HEK293 (cell line): ENCODE results near the gene ABR.
A peak's percentile ranks its signal among the peaks of the same experiment; 100 is the strongest.

Experiments
- CTCF ChIA-PET: fragments of 350-600 bp; formaldehyde crosslinking; extraction: SDS; loops from one replicate; lab custom pipeline; 2021; ENCODE audit warnings: antibody characterized with exemption; lab: Yijun Ruan, JAX
- POLR2A ChIA-PET: fragments of 300-600 bp; formaldehyde crosslinking; extraction: SDS; loops from one replicate; lab custom pipeline; 2020; ENCODE audit warnings: antibody characterized with exemption, inconsistent platforms; lab: Yijun Ruan, JAX
- H3K27ac ChIP-seq: fragments of 200-500 bp; sonication (Bioruptor generic); 2 replicates; pipeline ENCODE4 v1.5.1; 2014; ENCODE audit warnings: low read depth, low read length, control low read depth, inconsistent platforms; ENCODE audit errors: extremely low read depth
- H3K36me3 ChIP-seq, 2 experiments: fragments of 200-500 bp in 1 of 2; sonication (Bioruptor generic) in 1 of 2; 1 replicate in 1 of 2; 2 replicates in 1 of 2; pipeline ENCODE4 v1.5.1; 2014 to 2017; ENCODE audit warnings: inconsistent platforms in 2 of 2, low read length in 2 of 2; ENCODE audit not compliant: control insufficient read depth in 2 of 2, insufficient read depth in 1 of 2
- H3K4me1 ChIP-seq: fragments of 200-500 bp; sonication (Bioruptor generic); 2 replicates; pipeline ENCODE4 v1.5.1; 2014; ENCODE audit warnings: mild to moderate bottlenecking, low read length, inconsistent platforms; ENCODE audit not compliant: control insufficient read depth, insufficient read depth
- H3K4me3 ChIP-seq: 2 replicates; pipeline ENCODE4 v1.5.1; 2011; ENCODE audit warnings: low read depth, mild to moderate bottlenecking, control low read depth, low read length, moderate library complexity
- H3K9me3 ChIP-seq: fragments of 200-500 bp; sonication (Bioruptor generic); 2 replicates; pipeline ENCODE4 v1.5.1; 2014; ENCODE audit warnings: low read depth, low read length, inconsistent platforms; ENCODE audit not compliant: control insufficient read depth, insufficient read depth
- KLF9 ChIP-seq: fragments of 450-650 bp; formaldehyde crosslinking; IDR thresholded peaks from 2 replicates; pipeline ENCODE4 v1.5.1; 2016; ENCODE audit warnings: missing biosample characterization, missing genetic modification characterization, low read depth
- SCRT2 ChIP-seq: fragments of 450-650 bp; formaldehyde crosslinking; IDR thresholded peaks from 2 replicates; pipeline ENCODE4 v1.5.1; 2016; ENCODE audit warnings: missing biosample characterization, missing genetic modification characterization
- SP2 ChIP-seq: fragments of 450-650 bp; formaldehyde crosslinking; IDR thresholded peaks from 2 replicates; pipeline ENCODE4 v1.5.1; 2016; ENCODE audit warnings: missing biosample characterization, missing genetic modification characterization
- ZBTB21 ChIP-seq: fragments of 450-650 bp; formaldehyde crosslinking; IDR thresholded peaks from 2 replicates; pipeline ENCODE4 v1.5.1; 2017; ENCODE audit warnings: missing biosample characterization, missing genetic modification characterization
- ZIC2 ChIP-seq: fragments of 450-650 bp; formaldehyde crosslinking; IDR thresholded peaks from 2 replicates; pipeline ENCODE4 v1.5.1; 2016; ENCODE audit warnings: missing biosample characterization, missing genetic modification characterization
- ZNF148 ChIP-seq: fragments of 450-650 bp; formaldehyde crosslinking; IDR thresholded peaks from 2 replicates; pipeline ENCODE4 v1.5.0; 2017; ENCODE audit warnings: missing biosample characterization, missing genetic modification characterization, borderline replicate concordance
- ZNF19 ChIP-seq: fragments of 450-650 bp; formaldehyde crosslinking; IDR thresholded peaks from 2 replicates; pipeline ENCODE4; 2016; ENCODE audit warnings: missing biosample characterization, missing genetic modification characterization, low read depth
- ZNF2 ChIP-seq: fragments of 450-650 bp; formaldehyde crosslinking; IDR thresholded peaks from 2 replicates; pipeline ENCODE4 v1.5.1; 2016; ENCODE audit warnings: missing biosample characterization, missing genetic modification characterization
- ZNF23 ChIP-seq: fragments of 450-650 bp; formaldehyde crosslinking; IDR thresholded peaks from 2 replicates; pipeline ENCODE4 v1.5.1; 2016; ENCODE audit warnings: missing biosample characterization, missing genetic modification characterization, borderline replicate concordance
- ZNF501 ChIP-seq: fragments of 450-650 bp; formaldehyde crosslinking; IDR thresholded peaks from 2 replicates; pipeline ENCODE4 v1.5.1; 2016; ENCODE audit warnings: missing biosample characterization, missing genetic modification characterization
- ZNF514 ChIP-seq: fragments of 450-650 bp; formaldehyde crosslinking; IDR thresholded peaks from 2 replicates; pipeline ENCODE4 v1.5.1; 2016; ENCODE audit warnings: missing biosample characterization, missing genetic modification characterization
- ZNF558 ChIP-seq: fragments of 450-650 bp; formaldehyde crosslinking; IDR thresholded peaks from 2 replicates; pipeline ENCODE4 v1.5.1; 2016; ENCODE audit warnings: missing biosample characterization, missing genetic modification characterization
- ZNF571 ChIP-seq: fragments of 450-650 bp; formaldehyde crosslinking; IDR thresholded peaks from 2 replicates; pipeline ENCODE4 v1.5.0; 2017; ENCODE audit warnings: missing biosample characterization, missing genetic modification characterization
- ZSCAN16 ChIP-seq: fragments of 450-650 bp; formaldehyde crosslinking; IDR thresholded peaks from 2 replicates; pipeline ENCODE4 v1.5.1; 2016; ENCODE audit warnings: missing biosample characterization, missing genetic modification characterization

ABR gene

GRCh38 chr17:1186214-1186820 lies 6.5 kb upstream of the ABR start (continued):
- TF ChIP-seq ZNF148 (tag by site-specific recombination) (no peak), KLF9 (tag by site-specific recombination) (no peak)

- H3K36me3 ChIP-seq: no peaks in the 10 kb centered on the region
Measured at GRCh38 chr17:1183171-1183873, 3.5 kb upstream of the ABR start.

GRCh38 chr17:1182811-1183170 lies 3.0 kb upstream of the ABR start:
- ChIA-PET POLR2A (interaction anchor here (0.5 kb wide), 1 partner anchor 231 kb away, joined by 4 read pairs; no protein-coding TSS in a partner anchor), CTCF (interaction anchor here (2.0 kb wide), 1 partner anchor 126 kb away, joined by 5 read pairs; no protein-coding TSS in a partner anchor)
- TF ChIP-seq ZBTB21 (tag by site-specific recombination): no peak
- TF ChIP-seq ZNF571: no peak
- no peak for TF ChIP-seq SCRT2 (tag by site-specific recombination)
- no peak for TF ChIP-seq ZNF2 (tag by site-specific recombination)
- TF ChIP-seq ZNF514 (tag by site-specific recombination): no peak
- no peak for TF ChIP-seq ZNF501 (tag by site-specific recombination)
- no peak for TF ChIP-seq ZNF558 (tag by site-specific recombination)
- TF ChIP-seq ZNF23: no peak
- Histone ChIP-seq H3K27ac (no peak overlapping the region), H3K4me1 (peaks cover 7% of the 10 kb centered on the region), H3K36me3 (peaks cover 0 to under 1% of the 10 kb centered on the region in 2 experiments; a peak in 1 of 3 replicates), H3K9me3 (no peaks in the 10 kb centered on the region), H3K4me3 (no peak overlapping the region)

More at GRCh38 chr17:1183171-1183873, 3.5 kb upstream of the ABR start:
- POLR2A ChIA-PET: interaction anchor here (0.5 to 0.6 kb wide), 2 partner anchors 231 to 437 kb away, joined by 3 to 4 read pairs; no protein-coding TSS in a partner anchor
- CTCF ChIA-PET: interaction anchor here (0.7 to 1.0 kb wide), 2 partner anchors 18 to 151 kb away, joined by 3 to 7 read pairs; no protein-coding TSS in a partner anchor
- Histone ChIP-seq H3K4me3 (no peak overlapping the region), H3K27ac (no peak overlapping the region), H3K9me3 (no peaks in the 10 kb centered on the region), H3K4me1 (peaks cover 7% of the 10 kb centered on the region)
- no peak for TF ChIP-seq ZBTB21 (tag by site-specific recombination)
- TF ChIP-seq ZIC2 (tag by site-specific recombination): peak; percentile 61

- TF ChIP-seq ZNF19 (no peak), SP2 (tag by site-specific recombination) (0 out of 2 replicates have a peak, but pooled peaks have one; percentile 0), ZSCAN16 (tag by site-specific recombination) (no peak), ZNF501 (tag by site-specific recombination) (no peak)
- ChIA-PET CTCF (interaction anchor here (0.6 to 2.0 kb wide), 4 partner anchors 59 to 216 kb away, joined by 3 to 8 read pairs (median 4); no protein-coding TSS in a partner anchor), POLR2A (no interaction called here)
- Histone ChIP-seq H3K36me3 (peaks cover 0 to 3% of the 10 kb centered on the region in 2 experiments; a peak in 1 of 3 replicates), H3K4me3 (no peak overlapping the region), H3K4me1 (peaks cover 16% of the 10 kb centered on the region), H3K9me3 (no peaks in the 10 kb centered on the region), H3K27ac (no peak overlapping the region)
Measured at GRCh38 chr17:1181753-1182137, 2.0 kb upstream of the ABR start.
